ENCODE results near the gene JAZF1.

Gene JAZF1

GRCh38 chr7:28155019-28155660, 25.5 kb downstream of the JAZF1 start:
- peak overlapping the region; percentile 39; the same call in 1 of the 2 replicates for H3K27ac ChIP-seq (ENCODE audit: low read length)

GRCh38 chr7:28152594-28152993, 28.0 kb downstream of the JAZF1 start:
- Histone ChIP-seq H3K4me3 (ENCODE audit: low read length) (no peak overlapping the region), H4K20me1 (ENCODE audit: insufficient read depth, low read length) (no peaks in the 10 kb centered on the region; the same call in 1 of the 2 replicates), H3K9ac (ENCODE audit: low read length) (peak overlapping the region; percentile 31), H3K27ac (ENCODE audit: low read length) (peak overlapping the region; percentile 58; the same call in 1 of the 2 replicates), H3K9me2 (replicated peaks; ENCODE audit: insufficient read depth, low read length) (no peaks in the 10 kb centered on the region), H3K79me2 (ENCODE audit: low read length) (0 out of 2 replicates have a peak, but pooled peaks cover 2% of the 10 kb centered on the region), H3K4me2 (ENCODE audit: low read depth, low read length) (peak overlapping the region; percentile 43), H3K36me3 (replicated peaks; ENCODE audit: insufficient read depth, low read length) (no peaks in the 10 kb centered on the region), H3K9me3 (replicated peaks; ENCODE audit: insufficient read depth, low read length) (no peaks in the 10 kb centered on the region), H3K27me3 (replicated peaks; ENCODE audit: insufficient read depth, low read length) (peaks cover 25% of the 10 kb centered on the region), H2AFZ (ENCODE audit: low read length) (no peak overlapping the region), H3K4me1 (ENCODE audit: low read length) (peaks cover 46% of the 10 kb centered on the region), H3F3A (ENCODE audit: insufficient read depth, low read length) (peaks cover 19% of the 10 kb centered on the region)
- DNase-seq, result no peak
- TF ChIP-seq CTCF (IDR thresholded peaks at IDR 0.05; ENCODE audit: low read length), result no peak
- TF ChIP-seq EZH2phosphoT487 (IDR thresholded peaks at IDR 0.05; ENCODE audit: low read length), result no peak
- TF ChIP-seq EZH2 (optimal IDR thresholded peaks at IDR 0.05; ENCODE audit: low read depth, low read length), result no peak

More at GRCh38 chr7:28155019-28155660, 25.5 kb downstream of the JAZF1 start:
- Histone ChIP-seq H3K9me3 (replicated peaks; ENCODE audit: insufficient read depth, low read length) (no peaks in the 10 kb centered on the region), H3K27me3 (replicated peaks; ENCODE audit: insufficient read depth, low read length) (peaks cover 35% of the 10 kb centered on the region), H3K36me3 (replicated peaks; ENCODE audit: insufficient read depth, low read length) (no peaks in the 10 kb centered on the region), H4K20me1 (ENCODE audit: insufficient read depth, low read length) (no peaks in the 10 kb centered on the region; the same call in 1 of the 2 replicates), H3F3A (ENCODE audit: insufficient read depth, low read length) (peaks cover 19% of the 10 kb centered on the region), H3K79me2 (ENCODE audit: low read length) (0 out of 2 replicates have a peak, but pooled peaks cover 2% of the 10 kb centered on the region), H3K4me1 (ENCODE audit: low read length) (peaks cover 46% of the 10 kb centered on the region), H3K9ac (ENCODE audit: low read length) (no peak overlapping the region), H3K4me2 (ENCODE audit: low read depth, low read length) (peak overlapping the region; percentile 49), H2AFZ (ENCODE audit: low read length) (no peak overlapping the region), H3K4me3 (ENCODE audit: low read length) (no peak overlapping the region; the same call in 1 of the 2 replicates), H3K9me2 (replicated peaks; ENCODE audit: insufficient read depth, low read length) (no peaks in the 10 kb centered on the region)
- DNase-seq, result peak; percentile 73
- TF ChIP-seq EZH2phosphoT487 (IDR thresholded peaks at IDR 0.05; ENCODE audit: low read length) (no peak), EZH2 (optimal IDR thresholded peaks at IDR 0.05; ENCODE audit: low read depth, low read length) (no peak), CTCF (IDR thresholded peaks at IDR 0.05; ENCODE audit: low read length) (no peak)

GRCh38 chr7:28151965-28152364, 28.6 kb downstream of the JAZF1 start:
- peaks cover 19% of the 10 kb centered on the region for H3F3A ChIP-seq (ENCODE audit: insufficient read depth, low read length)
- H3K79me2 ChIP-seq (ENCODE audit: low read length), result 0 out of 2 replicates have a peak, but pooled peaks cover 2% of the 10 kb centered on the region
- peak overlapping the region; percentile 31 for H3K9ac ChIP-seq (ENCODE audit: low read length)
- H2AFZ ChIP-seq (ENCODE audit: low read length), result no peak overlapping the region
- TF ChIP-seq EZH2phosphoT487 (IDR thresholded peaks at IDR 0.05; ENCODE audit: low read length) (no peak), CTCF (IDR thresholded peaks at IDR 0.05; ENCODE audit: low read length) (no peak), EZH2 (optimal IDR thresholded peaks at IDR 0.05; ENCODE audit: low read depth, low read length) (no peak)
- no peaks in the 10 kb centered on the region; the same call in 1 of the 2 replicates for H4K20me1 ChIP-seq (ENCODE audit: insufficient read depth, low read length)
- no peaks in the 10 kb centered on the region for H3K9me2 ChIP-seq (replicated peaks; ENCODE audit: insufficient read depth, low read length)
- DNase-seq, result peak; percentile 81
- H3K36me3 ChIP-seq (replicated peaks; ENCODE audit: insufficient read depth, low read length), result no peaks in the 10 kb centered on the region
- no peak overlapping the region for H3K4me3 ChIP-seq (ENCODE audit: low read length)
- H3K4me1 ChIP-seq (ENCODE audit: low read length), result peaks cover 46% of the 10 kb centered on the region
- H3K4me2 ChIP-seq (ENCODE audit: low read depth, low read length), result peak overlapping the region; percentile 43
- H3K27me3 ChIP-seq (replicated peaks; ENCODE audit: insufficient read depth, low read length), result peaks cover 20% of the 10 kb centered on the region
- peak overlapping the region; percentile 58; the same call in 1 of the 2 replicates for H3K27ac ChIP-seq (ENCODE audit: low read length)
- H3K9me3 ChIP-seq (replicated peaks; ENCODE audit: insufficient read depth, low read length), result no peaks in the 10 kb centered on the region

Measured in MM.1S (cell line).